ENCODE measurements around the gene MAPK8IP3.
"Not testable (repeated sequence)": the region's sequence is repeated elsewhere in the genome, so short reads cannot be mapped to it uniquely, and the experiment has no call there.

The MAPK8IP3 gene

DNA sequence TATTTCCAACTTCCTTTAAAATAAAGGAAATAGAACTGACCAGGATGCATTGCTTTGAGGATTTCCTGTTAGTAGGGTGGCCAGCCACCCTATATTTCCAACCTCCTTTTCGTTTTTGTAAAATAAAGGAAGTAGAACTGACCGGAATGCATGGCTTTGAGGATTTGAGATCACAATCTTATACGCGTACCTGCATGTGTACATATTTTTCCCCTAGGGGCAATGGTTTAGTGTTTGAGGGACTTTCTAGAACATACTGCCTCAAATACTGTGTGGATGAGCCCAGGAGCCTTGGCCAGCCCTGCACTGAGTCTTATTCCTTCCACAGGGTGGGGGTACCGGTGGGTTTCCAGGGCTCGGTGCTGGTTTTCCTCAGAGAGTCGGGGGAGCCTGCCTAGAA lies 25.6 kb downstream of the MAPK8IP3 start:
- Histone ChIP-seq H3K36me3 (replicated peaks; ENCODE audit: low read depth, low read length) (peaks cover 17% of the 10 kb centered on the region), H3K27me3 (ENCODE audit: low read depth, low read length) (no peaks in the 10 kb centered on the region), H3K4me1 (ENCODE audit: low read length) (no peaks in the 10 kb centered on the region), H3K4me2 (ENCODE audit: low read length) (no peak overlapping the region), H3K27ac (ENCODE audit: low read length) (no peak overlapping the region), H3K9ac (ENCODE audit: low read length) (no peak overlapping the region), H3K79me2 (ENCODE audit: low read length) (no peaks in the 10 kb centered on the region), H3K4me3 (ENCODE audit: low read length) (no peak overlapping the region), H2AFZ (ENCODE audit: low read depth, low read length) (no peak overlapping the region), H3K9me3 (ENCODE audit: insufficient read depth, low read length) (no peaks in the 10 kb centered on the region), H4K20me1 (ENCODE audit: insufficient read depth, low read length) (no peaks in the 10 kb centered on the region)
- TF ChIP-seq EZH2phosphoT487 (IDR thresholded peaks at IDR 0.05; ENCODE audit: low read depth), result no peak
- TF ChIP-seq, protein P1, sequence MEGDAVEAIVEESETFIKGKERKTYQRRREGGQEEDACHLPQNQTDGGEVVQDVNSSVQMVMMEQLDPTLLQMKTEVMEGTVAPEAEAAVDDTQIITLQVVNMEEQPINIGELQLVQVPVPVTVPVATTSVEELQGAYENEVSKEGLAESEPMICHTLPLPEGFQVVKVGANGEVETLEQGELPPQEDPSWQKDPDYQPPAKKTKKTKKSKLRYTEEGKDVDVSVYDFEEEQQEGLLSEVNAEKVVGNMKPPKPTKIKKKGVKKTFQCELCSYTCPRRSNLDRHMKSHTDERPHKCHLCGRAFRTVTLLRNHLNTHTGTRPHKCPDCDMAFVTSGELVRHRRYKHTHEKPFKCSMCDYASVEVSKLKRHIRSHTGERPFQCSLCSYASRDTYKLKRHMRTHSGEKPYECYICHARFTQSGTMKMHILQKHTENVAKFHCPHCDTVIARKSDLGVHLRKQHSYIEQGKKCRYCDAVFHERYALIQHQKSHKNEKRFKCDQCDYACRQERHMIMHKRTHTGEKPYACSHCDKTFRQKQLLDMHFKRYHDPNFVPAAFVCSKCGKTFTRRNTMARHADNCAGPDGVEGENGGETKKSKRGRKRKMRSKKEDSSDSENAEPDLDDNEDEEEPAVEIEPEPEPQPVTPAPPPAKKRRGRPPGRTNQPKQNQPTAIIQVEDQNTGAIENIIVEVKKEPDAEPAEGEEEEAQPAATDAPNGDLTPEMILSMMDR (IDR thresholded peaks at IDR 0.05; ENCODE audit: low read depth, low read length), result no peak

GRCh38 chr16:1732071-1732470 lies 26.1 kb downstream of the MAPK8IP3 start:
- no peak overlapping the region for H3K9ac ChIP-seq (ENCODE audit: low read length)
- H2AFZ ChIP-seq (ENCODE audit: low read depth, low read length), result no peak overlapping the region
- H3K36me3 ChIP-seq (replicated peaks; ENCODE audit: low read depth, low read length), result peaks cover 17% of the 10 kb centered on the region
- no peaks in the 10 kb centered on the region for H4K20me1 ChIP-seq (ENCODE audit: insufficient read depth, low read length)
- H3K79me2 ChIP-seq (ENCODE audit: low read length), result no peaks in the 10 kb centered on the region
- H3K4me3 ChIP-seq (ENCODE audit: low read length), result no peak overlapping the region
- H3K4me1 ChIP-seq (ENCODE audit: low read length), result no peaks in the 10 kb centered on the region
- TF ChIP-seq, protein P1 (IDR thresholded peaks at IDR 0.05; ENCODE audit: low read depth, low read length), result no peak
- no peak for TF ChIP-seq EZH2phosphoT487 (IDR thresholded peaks at IDR 0.05; ENCODE audit: low read depth)
- no peak overlapping the region for H3K4me2 ChIP-seq (ENCODE audit: low read length)
- no peak overlapping the region for H3K27ac ChIP-seq (ENCODE audit: low read length)
- no peaks in the 10 kb centered on the region for H3K27me3 ChIP-seq (ENCODE audit: low read depth, low read length)
- H3K9me3 ChIP-seq (ENCODE audit: insufficient read depth, low read length), result no peaks in the 10 kb centered on the region

- not testable (repeated sequence) for H3K4me1 ChIP-seq (ENCODE audit: low read length); H3K4me2 ChIP-seq (ENCODE audit: low read length); H3K79me2 ChIP-seq (ENCODE audit: low read length); H2AFZ ChIP-seq (ENCODE audit: low read depth, low read length); H3K27ac ChIP-seq (ENCODE audit: low read length); H3K9ac ChIP-seq (ENCODE audit: low read length); H4K20me1 ChIP-seq (ENCODE audit: insufficient read depth, low read length); H3K9me3 ChIP-seq (ENCODE audit: insufficient read depth, low read length); H3K27me3 ChIP-seq (ENCODE audit: low read depth, low read length); H3K4me3 ChIP-seq (ENCODE audit: low read length)
- peaks cover 17% of the 10 kb centered on the region for H3K36me3 ChIP-seq (replicated peaks; ENCODE audit: low read depth, low read length)
Observed at GRCh38 chr16:1732551-1732987, 26.6 kb downstream of the MAPK8IP3 start.

DNA sequence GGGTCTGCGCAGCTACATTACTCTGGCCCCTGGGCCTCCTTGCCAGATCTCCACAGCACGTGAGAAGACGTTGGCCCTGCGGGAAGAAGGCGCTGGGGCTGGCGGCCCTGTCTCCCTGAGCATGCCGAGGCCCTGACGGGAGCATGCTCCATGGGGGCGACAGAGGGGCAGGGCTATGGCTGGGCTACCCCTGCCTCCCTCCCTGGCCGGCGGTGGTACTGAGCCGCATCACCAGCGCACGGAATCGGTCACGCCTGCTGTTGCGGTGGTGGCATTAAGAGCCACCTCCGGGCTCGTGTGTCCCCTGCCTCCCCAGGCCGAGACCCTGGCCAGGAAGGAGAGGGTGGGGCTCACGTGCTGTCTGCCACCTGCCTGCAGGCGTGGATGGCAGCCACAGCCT lies 28.1 kb downstream of the MAPK8IP3 start:
- H3K36me3 ChIP-seq (replicated peaks; ENCODE audit: low read depth, low read length), result peaks cover 17% of the 10 kb centered on the region

More for the DNA sequence above, 28.1 kb downstream of the MAPK8IP3 start:
- no peaks in the 10 kb centered on the region for H4K20me1 ChIP-seq (ENCODE audit: insufficient read depth, low read length)
- no peaks in the 10 kb centered on the region for H3K27me3 ChIP-seq (ENCODE audit: low read depth, low read length)
- no peaks in the 10 kb centered on the region for H3K4me1 ChIP-seq (ENCODE audit: low read length)
- H3K27ac ChIP-seq (ENCODE audit: low read length), result no peak overlapping the region
- no peak overlapping the region for H3K4me2 ChIP-seq (ENCODE audit: low read length)
- no peak overlapping the region for H3K9ac ChIP-seq (ENCODE audit: low read length)
- TF ChIP-seq EZH2phosphoT487 (IDR thresholded peaks at IDR 0.05; ENCODE audit: low read depth), result no peak
- TF ChIP-seq, protein P1 (IDR thresholded peaks at IDR 0.05; ENCODE audit: low read depth, low read length), result no peak
- H2AFZ ChIP-seq (ENCODE audit: low read depth, low read length), result no peak overlapping the region
- no peaks in the 10 kb centered on the region for H3K9me3 ChIP-seq (ENCODE audit: insufficient read depth, low read length)
- H3K4me3 ChIP-seq (ENCODE audit: low read length), result no peak overlapping the region
- H3K79me2 ChIP-seq (ENCODE audit: low read length), result no peaks in the 10 kb centered on the region
